SHP77 treated with DMSO at 0.1 percent for 48 hours (cell line): ENCODE results near the gene MECP2.

ENCODE experiments used
- DNase-seq: peaks from one replicate; lab custom pipeline; 2025; lab: John Stamatoyannopoulos, UW

Gene MECP2

GRCh38 chrX:154033848-154034247 lies 63.7 kb downstream of the MECP2 start:
- no peak for DNase-seq

GRCh38 chrX:154032653-154033052 lies 64.9 kb downstream of the MECP2 start:
- no peak for DNase-seq

GRCh38 chrX:154032160-154032559 lies 65.4 kb downstream of the MECP2 start:
- no peak for DNase-seq

- no peak for DNase-seq
Measured at GRCh38 chrX:154030715-154031305, 66.7 kb downstream of the MECP2 start.

- DNase-seq = no peak
Measured at GRCh38 chrX:154030266-154030665, 67.3 kb downstream of the MECP2 start.

- DNase-seq = no peak
Measured at GRCh38 chrX:154029439-154029838, 68.1 kb downstream of the MECP2 start.

- no peak for DNase-seq
Measured at GRCh38 chrX:154028502-154029184, 68.9 kb downstream of the MECP2 start.

GRCh38 chrX:154027986-154028385 lies 69.5 kb downstream of the MECP2 start:
- no peak for DNase-seq

- DNase-seq = no peak
Measured at GRCh38 chrX:154027022-154027402, 70.5 kb downstream of the MECP2 start.

- no peak for DNase-seq
Measured at GRCh38 chrX:154026136-154027021, 71.1 kb downstream of the MECP2 start.

GRCh38 chrX:154025230-154025629 lies 72.3 kb downstream of the MECP2 start:
- DNase-seq = no peak

GRCh38 chrX:154024271-154024670 lies 73.2 kb downstream of the MECP2 start:
- no peak for DNase-seq

GRCh38 chrX:154023276-154024000 lies 74.1 kb downstream of the MECP2 start:
- no peak for DNase-seq

GRCh38 chrX:154022108-154022507 lies 75.4 kb downstream of the MECP2 start:
- no peak for DNase-seq

GRCh38 chrX:154021131-154021611 lies 76.3 kb downstream of the MECP2 start:
- no peak for DNase-seq

GRCh38 chrX:154020536-154021115 lies 76.9 kb downstream of the MECP2 start:
- DNase-seq = no peak

- no peak for DNase-seq
Measured at GRCh38 chrX:154019633-154020528, 77.6 kb downstream of the MECP2 start, which contains the start of gene IRAK1. Gene IRAK1, minus strand, starts transcription at chrX:154019902. Its CDS starts 90 bp downstream, at chrX:154019812.

- no peak for DNase-seq
Measured at GRCh38 chrX:154019061-154019621, 78.4 kb downstream of the MECP2 start.

GRCh38 chrX:154018518-154019060 lies 78.9 kb downstream of the MECP2 start:
- DNase-seq = no peak
